Dedifferentiated amniotic fluid mesenchymal stem cell (primary cell): ENCODE results near the gene SMC3.
"Not testable (repeated sequence)": the region's sequence is repeated elsewhere in the genome, so short reads cannot be mapped to it uniquely, and the experiment has no call there.

Experiments used
- DNase-seq: peaks from one replicate; pipeline ENCODE4 v3.0.0-alpha.2; 2016; ENCODE audit errors: extremely low spot score

The SMC3 gene

GRCh38 chr10:110625951-110626855 lies 58.7 kb downstream of the SMC3 start:
- no peak for DNase-seq

GRCh38 chr10:110628161-110628560 lies 60.7 kb downstream of the SMC3 start:
- DNase-seq: no peak

- peak; percentile 49 for DNase-seq
These were observed 62.2 kb downstream of the SMC3 start for GRCh38 chr10:110629680-110630191.

- DNase-seq: no peak
These were observed 64.4 kb downstream of the SMC3 start for GRCh38 chr10:110631934-110632333.

GRCh38 chr10:110632591-110633215 lies 65.2 kb downstream of the SMC3 start:
- no peak for DNase-seq

GRCh38 chr10:110634527-110635209 lies 67.2 kb downstream of the SMC3 start:
- no peak for DNase-seq

GRCh38 chr10:110636572-110636931 lies 69.1 kb downstream of the SMC3 start:
- DNase-seq: no peak

- DNase-seq: no peak
These were observed 69.5 kb downstream of the SMC3 start for GRCh38 chr10:110636932-110637557.

GRCh38 chr10:110637558-110638053 lies 70.1 kb downstream of the SMC3 start:
- DNase-seq: no peak

GRCh38 chr10:110638319-110638718 lies 70.8 kb downstream of the SMC3 start:
- DNase-seq: no peak

- not testable (repeated sequence) for DNase-seq
These were observed 71.6 kb downstream of the SMC3 start for GRCh38 chr10:110639046-110639445.

- DNase-seq: not testable (repeated sequence)
These were observed 72.4 kb downstream of the SMC3 start for GRCh38 chr10:110639858-110640257.

GRCh38 chr10:110641256-110641655 lies 73.8 kb downstream of the SMC3 start:
- DNase-seq: no peak

GRCh38 chr10:110642204-110643034 lies 74.9 kb downstream of the SMC3 start:
- DNase-seq: no peak

GRCh38 chr10:110643035-110643652 lies 75.6 kb downstream of the SMC3 start:
- no peak for DNase-seq

- DNase-seq: no peak
These were observed 76.4 kb downstream of the SMC3 start, which contains the start of gene RBM20 for GRCh38 chr10:110643653-110644597. RBM20 (plus strand) TSS chr10:110644336; CDS start chr10:110644455, 119 bp downstream.

- DNase-seq: no peak
These were observed 77.3 kb downstream of the SMC3 start for GRCh38 chr10:110644598-110645462.
